ENCODE data around the gene BICDL1.

- TF ChIP-seq CTCF (IDR thresholded peaks at IDR 0.05) (no peak), POLR2AphosphoS5 (IDR thresholded peaks at IDR 0.05; ENCODE audit: low read depth, low read length) (no peak), REST (IDR thresholded peaks at IDR 0.05; ENCODE audit: insufficient read depth in 1 of 2, low read depth in 2 of 2, low read length in 1 of 2) (no peak)
Observed at GRCh38 chr12:120137833-120138232, 148.8 kb downstream of the BICDL1 start.

Data from Panc1 (cell line).